Endometrial microvascular endothelial cells (primary cell): Measurements from ENCODE around the gene SEMA6B. TPM values are rescaled to one million over a fixed set of nuclear protein-coding genes. Genes with fewer than 3 reads are reported as not detected.

Experiments
- in situ Hi-C: cut with HindIII; loops from 2 replicates; pipeline ENCODE4 v1.10.0; 2017; ENCODE audit warnings: low sequenced_read_pairs, low pct_unique_long_range_greater_than_20kb; ENCODE audit errors: inconsistent ontology term
- total RNA-seq: library from RNA; depleted of rRNA; stranded (reverse); fragments of >200 nt; gene quantifications from one replicate; pipeline ENCODE4 v1.2.3, GENCODE V29; 2015; ENCODE audit errors: inconsistent ontology term

Gene SEMA6B
- total RNA-seq, 1 donor from 2014 or later = 220 TPM

DNA sequence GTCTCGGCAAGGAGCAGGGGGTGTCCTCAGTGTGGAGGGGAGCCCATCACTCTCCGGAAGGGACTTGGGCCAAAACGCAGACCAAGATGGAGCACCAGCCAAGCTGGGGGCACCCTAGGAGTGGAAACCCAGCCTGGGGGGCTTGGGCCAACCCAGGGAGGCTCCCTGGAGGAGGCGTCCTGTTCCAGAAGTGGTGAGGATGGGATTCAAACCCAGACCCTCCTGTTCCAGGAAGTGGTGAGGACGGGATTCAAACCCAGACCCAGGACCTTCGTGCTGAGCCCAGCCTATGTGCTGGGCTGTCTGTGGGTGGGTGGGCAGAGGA lies 40.4 kb downstream of the SEMA6B start:
- in situ Hi-C loops = no loop called here

DNA sequence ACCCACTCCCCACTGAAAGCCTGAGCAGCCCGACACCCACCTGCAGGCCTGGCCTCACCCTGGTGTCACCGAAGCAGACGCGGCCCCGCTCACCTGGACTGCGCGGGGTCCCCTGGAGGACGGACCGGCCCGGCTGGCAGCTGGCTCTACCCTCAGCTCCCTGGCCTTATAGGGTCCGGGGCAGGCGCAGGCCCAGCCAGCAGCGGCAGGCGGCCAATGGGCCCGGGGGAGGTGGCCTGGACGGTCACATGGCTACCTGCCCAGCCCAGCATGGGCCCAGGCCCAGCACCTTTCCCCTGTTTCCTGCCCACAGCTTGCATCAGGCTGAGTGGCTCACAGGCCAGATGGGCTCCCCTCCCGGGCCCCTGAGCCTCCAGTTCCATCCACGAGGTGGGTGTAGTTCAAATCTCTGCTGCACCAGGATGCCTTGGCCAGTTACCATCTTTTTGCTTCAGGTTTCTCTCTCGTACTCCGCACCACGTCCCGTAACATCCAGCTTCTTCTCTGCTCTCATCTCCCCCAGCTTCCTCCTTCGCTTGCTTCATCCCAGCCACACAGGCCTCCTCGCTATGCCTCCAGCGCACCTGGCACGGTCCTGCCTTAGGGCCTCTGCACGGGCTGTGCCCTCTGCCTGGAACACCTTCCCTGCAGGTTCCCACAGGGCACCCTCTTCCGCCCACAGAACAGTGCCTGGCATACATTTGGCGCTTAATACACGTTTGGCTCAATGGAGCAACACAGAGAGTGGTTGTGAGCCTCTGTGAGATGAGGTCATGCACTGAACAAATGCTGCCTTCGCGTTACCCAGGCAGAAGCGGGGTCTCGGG lies 40.9 kb downstream of the SEMA6B start, which contains the start of gene PLIN4:
Gene PLIN4 (minus strand): TSS at position 142 of the 827 bp plus-strand sequence. CDS start 214 bp downstream, outside the sequence.
- in situ Hi-C loops = no loop called here

DNA sequence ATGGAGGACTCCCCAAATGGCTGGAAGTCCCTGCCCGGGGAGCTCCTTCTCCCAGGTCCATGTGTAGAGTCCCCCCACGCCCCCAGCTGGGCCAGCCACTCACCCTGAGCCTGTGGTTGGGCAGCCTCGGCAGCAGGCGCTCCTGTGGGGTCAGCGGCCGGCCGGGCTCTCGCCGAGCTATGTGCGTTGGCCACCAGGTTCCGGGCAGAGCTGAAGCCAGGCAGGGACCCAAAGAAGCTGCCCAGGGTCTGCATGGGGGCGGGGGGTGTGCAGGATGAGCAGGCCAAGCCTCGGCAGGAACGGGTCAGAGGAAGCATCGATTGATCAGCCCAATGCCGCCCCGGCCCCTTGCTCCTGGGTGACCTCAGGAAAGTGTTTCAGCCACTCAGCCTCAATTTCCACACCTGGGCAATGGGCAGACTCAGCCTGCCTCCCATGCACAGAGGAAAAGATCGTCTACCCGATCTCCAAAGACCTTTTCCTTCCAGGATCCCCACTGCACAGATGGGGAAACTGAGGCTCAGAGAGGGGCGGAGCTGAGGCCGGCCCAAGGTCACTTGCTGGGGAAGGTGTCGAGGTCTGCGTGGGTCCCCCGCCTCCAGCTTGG lies 41.9 kb downstream of the SEMA6B start:
- in situ Hi-C loops = no loop called here

DNA sequence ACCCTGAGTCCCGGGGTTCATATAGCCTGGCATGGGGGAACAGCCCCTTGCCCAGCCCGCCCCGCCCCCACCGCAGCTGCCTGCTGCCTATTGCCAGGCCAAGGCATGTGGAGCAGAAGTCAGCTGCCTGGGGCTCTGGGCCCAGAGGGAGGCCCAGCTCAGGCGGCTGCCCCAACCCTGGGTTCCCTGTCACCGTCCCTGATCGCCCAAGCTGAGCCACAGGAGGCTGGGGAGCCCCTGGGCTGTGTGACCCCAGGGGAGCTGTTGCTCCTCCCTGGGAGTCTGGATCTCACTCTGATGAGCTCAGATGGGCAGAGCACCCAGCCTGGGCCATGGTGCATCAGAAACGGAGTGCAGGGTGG lies 42.6 kb downstream of the SEMA6B start:
- in situ Hi-C loops = no loop called here

DNA sequence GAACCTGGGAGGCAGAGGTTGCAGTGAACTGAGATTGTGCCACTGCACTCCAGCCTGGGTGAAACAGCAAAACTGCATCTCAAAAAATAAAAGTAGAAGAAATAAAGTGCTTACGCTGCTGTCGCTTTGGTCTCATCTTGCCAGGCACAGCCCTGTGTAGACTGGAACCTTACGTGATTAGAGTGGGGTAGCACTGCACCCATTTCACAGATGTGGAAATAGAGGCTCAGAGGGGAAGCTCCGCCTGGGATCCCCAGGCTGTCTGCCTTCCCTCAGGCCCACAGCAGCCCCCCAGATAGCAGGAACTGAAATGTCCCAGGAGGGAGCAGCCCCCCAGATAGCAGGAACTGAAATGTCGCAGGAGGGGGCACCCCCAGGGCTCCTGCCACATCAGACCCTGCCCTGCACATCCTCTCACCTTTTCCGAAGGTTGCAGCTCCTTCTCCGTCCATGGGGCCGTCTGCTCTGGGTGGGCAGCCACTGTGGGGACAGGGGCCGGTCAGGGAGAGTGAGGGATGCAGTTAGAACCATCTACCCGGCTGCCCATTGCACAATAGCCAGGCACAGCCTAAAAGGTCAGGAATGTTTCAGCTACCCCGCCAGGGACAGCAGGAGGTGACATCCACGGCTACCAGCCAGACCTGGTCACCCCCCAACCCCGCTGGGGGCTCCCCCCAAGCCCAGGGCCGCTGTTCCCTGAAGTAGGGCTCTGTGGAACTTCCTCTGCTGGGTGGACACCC lies 43.1 kb downstream of the SEMA6B start:
- in situ Hi-C loops = no loop called here

DNA sequence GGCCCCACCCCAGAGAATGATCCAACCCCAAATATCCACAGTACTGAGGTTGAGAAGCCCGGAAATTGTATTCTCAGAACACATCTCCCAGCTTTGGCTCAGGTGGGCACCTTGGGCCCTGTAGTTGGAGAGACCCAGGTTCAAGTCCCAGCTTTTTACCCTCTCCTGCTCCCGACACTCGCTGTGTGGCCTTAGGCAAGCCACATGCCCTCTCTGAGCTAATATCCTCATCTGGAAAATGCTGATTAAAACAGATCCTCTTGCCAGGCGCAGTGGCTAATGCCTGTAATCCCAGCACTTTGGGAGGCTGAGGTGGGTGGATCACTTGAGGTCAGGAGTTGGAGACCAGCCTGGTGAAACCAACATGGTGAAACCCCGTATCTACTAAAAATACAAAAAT lies 43.8 kb downstream of the SEMA6B start:
- in situ Hi-C loops = no loop called here

DNA sequence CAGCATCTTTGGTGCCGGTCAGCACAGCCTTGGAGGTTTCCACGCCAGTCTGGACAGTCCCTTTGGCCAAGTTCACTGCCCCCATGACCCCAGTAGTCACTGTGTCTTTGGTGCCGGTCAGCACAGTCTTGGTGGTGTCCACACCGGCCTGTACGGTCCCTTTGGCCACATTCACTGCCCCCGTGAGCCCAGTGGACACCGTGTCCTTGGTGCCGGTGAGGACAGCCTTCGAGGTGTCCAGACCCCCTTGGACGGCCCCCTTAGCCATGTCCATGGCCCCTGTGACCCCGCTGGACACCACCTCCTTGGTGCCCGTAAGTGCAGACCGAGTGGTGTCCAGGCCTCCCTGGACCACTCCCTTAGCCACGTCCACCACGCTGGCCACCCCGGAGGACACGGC lies 46.2 kb downstream of the SEMA6B start:
- in situ Hi-C loops = no loop called here

DNA sequence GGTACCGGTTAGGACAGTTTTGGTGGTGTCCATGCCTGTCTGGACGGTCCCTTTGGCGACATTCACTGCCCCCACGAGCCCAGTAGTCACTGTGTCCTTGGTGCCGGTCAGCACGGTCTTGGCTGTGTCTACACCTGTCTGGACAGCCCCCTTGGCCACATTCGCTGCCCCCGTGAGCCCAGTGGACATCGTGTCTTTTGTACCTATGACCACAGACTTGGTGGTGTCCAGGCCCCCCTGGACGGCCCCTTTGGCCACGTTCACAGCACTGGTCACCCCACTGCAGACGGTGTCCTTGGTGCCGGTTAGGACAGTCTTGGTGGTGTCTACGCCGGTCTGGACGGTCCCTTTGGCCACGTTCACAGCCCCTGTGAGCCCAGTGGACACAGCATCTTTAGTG lies 47.4 kb downstream of the SEMA6B start:
- in situ Hi-C loops = no loop called here

DNA sequence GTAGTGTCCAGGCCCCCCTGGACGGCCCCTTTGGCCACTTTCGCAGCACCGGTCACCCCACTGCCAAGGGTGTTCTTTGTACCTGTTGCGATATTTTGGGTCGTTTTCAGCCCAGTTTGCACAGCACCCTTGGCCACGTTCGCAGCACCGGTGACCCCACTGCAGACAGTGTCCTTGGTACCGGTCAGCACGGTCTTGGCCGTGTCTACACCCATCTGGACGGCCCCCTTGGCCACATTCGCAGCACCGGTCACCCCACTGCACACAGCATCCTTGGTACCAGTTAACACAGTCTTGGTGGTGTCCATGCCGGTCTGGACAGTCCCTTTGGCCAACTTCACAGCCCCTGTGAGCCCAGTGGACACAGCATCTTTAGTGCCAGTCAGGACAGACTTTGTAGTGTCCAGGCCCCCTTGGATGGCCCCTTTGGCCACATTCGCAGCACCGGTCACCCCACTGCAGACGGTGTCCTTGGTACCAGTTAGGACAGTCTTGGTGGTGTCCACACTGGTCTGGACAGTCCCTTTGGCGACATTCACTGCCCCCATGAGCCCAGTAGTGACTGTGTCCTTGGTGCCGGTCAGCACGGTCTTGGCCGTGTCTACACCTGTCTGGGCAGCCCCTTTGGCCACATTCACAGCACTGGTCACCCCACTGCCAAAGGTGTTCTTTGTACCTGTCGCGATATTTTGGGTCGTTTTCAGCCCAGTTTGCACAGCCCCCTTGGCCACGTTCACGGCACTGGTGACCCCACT lies 48.0 kb downstream of the SEMA6B start:
- in situ Hi-C loops = no loop called here

DNA sequence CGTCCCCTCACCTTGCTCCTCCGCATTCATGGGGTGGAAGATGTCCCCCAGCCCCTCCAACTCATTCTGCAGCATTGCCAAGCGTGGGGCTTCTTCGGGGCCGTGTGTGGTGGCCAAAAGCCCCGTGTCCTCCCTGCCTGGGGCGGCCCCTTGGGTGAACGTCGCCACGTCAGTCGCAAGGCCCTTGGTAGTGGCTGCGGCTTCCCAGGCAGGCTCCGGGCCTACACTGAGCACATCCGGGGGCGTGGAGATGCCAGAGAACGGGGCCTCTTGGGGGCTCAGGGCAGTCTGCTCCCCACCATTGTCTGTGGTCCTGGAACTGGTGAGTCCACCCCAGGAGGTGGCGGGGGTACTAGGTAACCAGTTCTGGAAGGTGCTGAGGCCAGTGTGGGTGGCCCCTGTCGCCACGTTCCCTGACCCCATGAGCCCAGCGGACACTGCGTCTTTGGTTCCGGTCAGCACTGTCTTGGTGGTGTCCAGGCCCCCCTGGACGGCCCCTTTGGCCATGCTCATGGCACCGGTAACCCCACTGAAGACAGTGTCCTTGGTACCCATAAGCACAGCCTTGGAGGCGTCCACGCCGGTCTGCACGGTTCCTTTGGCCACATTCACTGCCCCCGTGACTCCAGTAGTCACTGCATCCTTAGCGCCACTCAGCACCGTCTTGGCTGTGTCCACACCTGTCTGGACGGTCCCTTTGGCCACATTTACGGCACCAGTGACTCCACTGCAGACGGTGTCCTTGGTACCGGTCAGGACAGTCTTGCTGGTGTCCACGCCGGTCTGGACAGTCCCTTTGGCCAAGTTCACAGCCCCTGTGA lies 48.8 kb downstream of the SEMA6B start:
- in situ Hi-C loops = no loop called here

DNA sequence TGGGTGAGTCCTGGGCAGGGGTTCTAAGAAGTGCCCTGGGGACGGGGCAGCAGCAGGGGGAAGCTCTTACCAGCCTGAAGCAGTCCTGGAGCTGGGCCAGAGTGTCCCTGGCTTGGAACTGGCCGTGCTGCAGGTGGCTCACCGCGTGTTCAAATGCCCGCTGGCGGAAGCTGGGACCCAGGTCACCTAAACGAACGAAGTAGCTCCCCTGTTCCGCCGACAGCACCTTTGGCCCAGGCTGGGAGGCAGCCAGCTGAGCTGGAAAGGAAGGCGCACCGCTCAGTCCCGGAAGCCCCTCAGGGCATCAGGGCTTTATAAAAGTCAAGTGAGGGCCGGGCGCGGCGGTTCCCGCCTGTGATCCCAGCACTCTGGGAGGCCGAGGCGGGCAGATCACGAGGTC lies 50.8 kb downstream of the SEMA6B start:
- in situ Hi-C loops = no loop called here

DNA sequence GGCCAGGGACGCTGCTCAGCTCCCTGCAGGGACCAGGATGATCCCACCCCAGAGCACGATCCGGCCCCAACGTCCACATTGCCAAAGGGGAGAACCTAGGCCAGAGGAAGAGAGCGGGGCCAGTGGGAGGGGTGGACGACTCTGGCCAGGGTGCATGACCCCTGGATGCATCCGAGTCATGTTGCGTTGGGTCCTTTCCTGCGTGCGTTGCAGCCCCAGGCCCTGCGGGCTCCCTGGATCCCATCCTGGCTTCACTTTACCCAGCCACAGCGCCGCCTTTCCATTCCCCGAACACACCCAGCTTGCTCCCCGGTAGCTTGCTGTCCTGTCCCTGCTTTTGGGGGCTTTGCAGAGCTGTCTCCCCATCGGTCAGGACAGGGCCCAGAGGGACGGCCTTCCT lies 51.7 kb downstream of the SEMA6B start:
- in situ Hi-C loops = no loop called here

DNA sequence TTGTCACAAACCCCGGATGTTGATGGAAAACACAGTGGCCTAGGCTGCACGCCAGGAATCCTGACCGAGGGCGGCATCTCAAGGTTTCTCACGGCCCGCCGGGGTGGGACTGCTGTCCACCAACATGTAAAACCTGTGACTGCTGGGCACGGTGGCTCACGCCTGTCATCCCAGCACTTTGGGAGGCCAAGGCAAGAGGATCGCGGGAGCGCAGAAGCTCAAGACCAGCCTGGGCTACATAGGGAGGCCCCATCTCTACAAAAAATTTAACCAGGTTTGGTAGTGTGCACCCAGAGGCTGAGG lies 52.4 kb downstream of the SEMA6B start:
- in situ Hi-C loops = no loop called here

DNA sequence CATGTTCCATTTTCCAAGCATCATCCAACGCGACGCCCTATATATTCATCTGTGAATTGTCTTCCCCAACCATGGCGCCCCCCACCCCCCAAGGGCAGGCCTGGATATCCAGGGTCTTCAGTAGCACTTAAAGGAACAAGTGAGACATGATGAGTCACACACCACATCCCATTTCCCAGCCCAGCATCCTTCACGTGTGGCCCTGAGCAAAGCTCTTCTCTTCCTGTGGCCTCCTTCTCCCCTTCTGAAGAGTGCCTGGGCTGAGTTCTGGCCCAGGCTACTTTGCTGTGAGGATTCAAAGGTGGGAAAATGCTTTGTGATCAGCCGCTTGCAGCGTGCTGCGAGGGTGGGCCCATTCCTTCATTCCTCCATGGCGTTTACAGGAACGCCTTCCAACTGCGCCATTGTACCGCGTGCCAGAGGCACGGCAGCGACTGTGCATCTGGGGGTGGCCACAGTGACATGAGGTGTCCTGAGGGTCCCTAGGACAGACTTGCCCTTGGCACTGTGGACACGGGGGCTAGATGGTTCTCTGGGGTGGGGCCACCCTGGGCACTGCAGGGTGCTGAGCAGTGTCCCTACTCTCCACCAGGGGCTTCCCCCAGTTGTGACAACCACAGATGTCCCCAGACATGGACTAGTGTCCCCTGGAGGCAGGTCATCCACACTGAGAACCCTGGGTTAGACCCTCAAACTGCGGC lies 52.9 kb downstream of the SEMA6B start:
- in situ Hi-C loops = no loop called here

DNA sequence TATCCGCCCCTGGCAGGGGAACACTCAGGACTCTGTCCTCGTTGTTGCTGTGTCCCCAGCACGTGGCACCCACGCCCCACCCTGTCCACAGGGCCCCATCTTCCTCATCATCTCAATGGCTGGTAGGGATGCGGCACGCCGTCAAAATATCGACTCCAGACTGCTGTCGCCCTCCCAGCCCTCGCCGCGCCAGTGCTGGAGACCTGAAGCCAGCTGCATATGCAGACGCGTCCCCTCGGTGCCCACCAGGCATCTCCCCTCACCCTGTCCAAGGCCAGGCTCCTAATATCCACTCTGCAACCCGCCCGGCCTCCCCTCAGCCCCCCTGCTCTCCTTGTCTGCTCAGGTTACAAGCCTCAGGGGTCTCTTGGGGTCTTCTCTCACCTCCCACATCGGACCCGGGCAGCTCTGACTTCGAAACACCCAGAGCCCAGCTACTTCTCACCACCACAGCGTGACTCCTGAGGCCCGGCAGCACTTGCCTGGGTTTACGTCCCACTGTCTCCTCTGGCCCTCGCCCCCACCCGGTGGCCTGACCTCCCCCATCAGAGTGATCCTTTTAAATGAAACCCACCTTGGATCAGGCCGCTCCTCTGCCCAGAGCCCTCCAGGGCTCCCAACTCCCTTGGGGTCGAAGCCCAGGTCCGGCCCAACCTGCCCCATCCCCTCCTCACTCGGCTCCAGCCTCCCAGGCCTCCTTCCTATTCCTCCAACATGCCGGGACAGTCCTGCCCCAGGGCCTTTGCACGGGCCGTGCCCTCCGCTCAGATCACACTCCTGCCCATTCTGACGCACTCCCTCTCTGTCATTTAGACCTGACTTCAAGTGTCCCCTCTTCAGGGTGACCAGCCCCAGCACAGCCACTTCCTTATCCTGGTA lies 53.7 kb downstream of the SEMA6B start:
- in situ Hi-C loops = no loop called here

DNA sequence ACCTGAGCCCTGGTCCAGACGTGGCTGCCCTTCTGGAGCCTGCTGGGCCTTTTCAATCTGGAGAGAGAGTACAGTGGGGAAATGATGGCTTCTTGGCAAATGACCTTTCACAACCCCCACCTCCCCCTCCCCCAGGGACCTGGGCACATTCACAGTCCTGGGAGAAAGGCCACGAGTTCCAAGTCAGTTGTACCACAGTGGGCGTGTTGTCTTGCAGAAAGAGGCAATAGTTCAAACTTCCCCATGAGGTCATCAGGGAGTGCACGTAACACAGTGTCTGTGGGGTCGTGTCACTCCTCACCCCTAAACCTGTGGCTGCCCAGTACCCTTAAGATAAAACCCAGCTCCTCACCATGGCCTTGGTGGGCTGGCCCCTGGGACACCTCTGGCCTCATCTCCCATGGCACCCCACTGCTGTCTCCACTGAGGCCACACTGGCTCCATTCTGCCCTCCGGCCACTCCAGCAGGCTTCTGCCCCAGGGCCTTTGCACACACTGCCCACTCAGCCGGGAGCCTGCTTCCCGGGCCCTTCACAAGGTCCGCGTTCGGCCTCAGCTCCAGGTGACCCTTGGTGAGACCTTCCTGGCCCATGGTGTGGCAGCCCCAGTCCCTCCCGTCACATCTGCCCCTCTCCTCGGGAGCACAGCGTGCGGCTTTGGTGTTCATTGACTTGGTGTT lies 54.5 kb downstream of the SEMA6B start:
- in situ Hi-C loops = no loop called here

DNA sequence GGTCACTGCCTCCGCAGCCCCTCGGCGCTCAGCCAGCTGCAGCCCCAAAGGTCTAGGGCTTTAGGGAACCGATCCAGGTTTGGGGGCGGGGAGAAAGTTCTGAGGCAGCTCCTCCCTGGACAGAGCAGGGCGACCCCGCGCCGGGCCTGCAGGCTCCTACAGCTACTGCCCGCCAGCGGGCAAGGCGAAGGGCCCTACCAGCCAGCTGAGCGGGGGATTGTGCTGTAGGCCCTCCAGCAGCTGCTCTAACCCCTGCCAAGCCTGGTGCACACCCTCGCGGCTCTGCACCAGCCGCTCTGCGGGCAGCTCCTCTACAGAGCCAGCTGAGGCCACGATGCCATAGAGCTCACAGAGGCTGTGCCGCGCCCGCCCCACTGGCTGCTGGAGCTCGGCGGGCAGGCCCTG lies 55.2 kb downstream of the SEMA6B start:
- in situ Hi-C loops = no loop called here
